GM12878 (cell line): Measurements from ENCODE around the gene TMEM44. TPM values are rescaled to one million over a fixed set of nuclear protein-coding genes. Genes with fewer than 3 reads are reported as not detected.

Experiments used
- ATAC-seq: fragments of 200-7000 bp; cut with Tn5 transposase; 3 replicates; pipeline ENCODE4 v1.9.1; 2020; ENCODE audit warnings: mild to moderate bottlenecking, moderate library complexity
- BruUV-seq: library from RNA; stranded (reverse); fragments of 400-500 nt; replicated peaks from 2 replicates; lab custom pipeline; 2021; lab: Mats Ljungman, UMichigan
- CTCF ChIA-PET: fragments of 300-600 bp; sonication (Branson Sonifier 250); formaldehyde crosslinking; extraction: SDS; loops from one replicate; lab custom pipeline; 2021; ENCODE audit warnings: inconsistent platforms; lab: Yijun Ruan, JAX
- POLR2A ChIA-PET: fragments of 350-600 bp; formaldehyde crosslinking; extraction: SDS; loops from one replicate; lab custom pipeline; 2021; ENCODE audit warnings: inconsistent platforms; lab: Charles Lee
- RAD21 ChIA-PET: fragments of 300-600 bp; sonication (Branson Sonifier 250); formaldehyde crosslinking; loops from one replicate; lab custom pipeline; 2023; ENCODE audit warnings: antibody characterized with exemption; ENCODE audit not compliant: unreplicated experiment; lab: Charles Lee
- SMC1A ChIA-PET: fragments of 300-600 bp; sonication (Branson Sonifier 250); formaldehyde crosslinking; loops from one replicate; lab custom pipeline; 2023; ENCODE audit not compliant: unreplicated experiment, uncharacterized antibody; lab: Charles Lee
- DNase-seq: peaks from one replicate; pipeline ENCODE4 v3.0.0-alpha.2; 2011; ENCODE audit warnings: low read depth, low spot score
- FAIRE-seq: peaks from 3 replicates; lab custom pipeline; 2011; peaks lifted over from hg19 to GRCh38; lab: Jason Lieb, UNC
- H2AFZ ChIP-seq: 2 replicates; pipeline ENCODE4 v1.6.0; 2011; ENCODE audit warnings: low read depth, low read length, control low read depth; ENCODE audit not compliant: control insufficient read depth
- H3K27ac ChIP-seq: 2 replicates; pipeline ENCODE4 v1.5.1; 2011; ENCODE audit warnings: control low read depth; ENCODE audit not compliant: control insufficient read depth, insufficient read depth
- H3K27me3 ChIP-seq, 2 experiments: replicated peaks in 1 of 2; 2 replicates each; pipeline versions ENCODE4 v1.6.0 to v1.6.1; 2011; ENCODE audit warnings: low read length in 1 of 2; ENCODE audit not compliant: control insufficient read depth in 2 of 2, insufficient read depth in 2 of 2
- H3K36me3 ChIP-seq, 2 experiments: 2 replicates each; pipeline ENCODE4 v1.5.1; 2011; ENCODE audit warnings: low read length in 1 of 2; ENCODE audit not compliant: control insufficient read depth in 2 of 2, insufficient read depth in 2 of 2
- H3K4me1 ChIP-seq: 2 replicates; pipeline ENCODE4 v1.6.1; 2011; ENCODE audit warnings: mild to moderate bottlenecking, low read length, moderate library complexity, mixed read lengths; ENCODE audit not compliant: control insufficient read depth, insufficient read depth
- H3K4me2 ChIP-seq: 2 replicates; pipeline ENCODE4 v1.6.0; 2011; ENCODE audit warnings: control low read depth; ENCODE audit not compliant: control insufficient read depth, insufficient read depth
- H3K4me3 ChIP-seq: fragments of 200-600 bp; sonication (generic); 2 replicates; pipeline ENCODE4 v1.5.1; 2016
- H3K79me2 ChIP-seq: 2 replicates; pipeline ENCODE4 v1.6.0; 2011; ENCODE audit warnings: low read length; ENCODE audit not compliant: control insufficient read depth, insufficient read depth
- H3K9ac ChIP-seq: 2 replicates; pipeline ENCODE4 v1.8.0; 2011; ENCODE audit warnings: low read length, control low read depth, mixed read lengths; ENCODE audit not compliant: control insufficient read depth, insufficient read depth
- H3K9me3 ChIP-seq: replicated peaks from 3 replicates; pipeline ENCODE4 v1.5.1; 2011; ENCODE audit warnings: mild to moderate bottlenecking, low read length; ENCODE audit not compliant: control insufficient read depth, insufficient read depth
- H4K20me1 ChIP-seq: 2 replicates; pipeline ENCODE4 v1.6.0; 2011; ENCODE audit not compliant: control insufficient read depth, insufficient read depth
- EED ChIP-seq: sonication (generic); IDR thresholded peaks from 2 replicates; pipeline ENCODE4 v1.6.1; 2016; ENCODE audit warnings: antibody characterized with exemption, low read depth
- FOXK2 ChIP-seq: fragments of 450-650 bp; IDR thresholded peaks from 2 replicates; pipeline ENCODE4 v1.6.1; 2017; ENCODE audit warnings: mild to moderate bottlenecking, moderate library complexity
- HCFC1 ChIP-seq: fragments of 150-350 bp; IDR thresholded peaks from 2 replicates; pipeline ENCODE4 v1.6.1; 2014; ENCODE audit warnings: low read length
- HDGF ChIP-seq: fragments of 450-650 bp; IDR thresholded peaks from 2 replicates; pipeline ENCODE4 v1.6.1; 2016; ENCODE audit warnings: antibody characterized with exemption
- KAT2A ChIP-seq: conservative IDR thresholded peaks from 2 replicates; pipeline ENCODE4 v1.6.1; 2011; ENCODE audit warnings: low read depth, low read length; ENCODE audit not compliant: control insufficient read depth
- KDM1A ChIP-seq: fragments of 200-600 bp; sonication (generic); IDR thresholded peaks from 2 replicates; pipeline ENCODE4 v1.6.1; 2016; ENCODE audit warnings: borderline replicate concordance
- NR2C2 ChIP-seq: IDR thresholded peaks from 2 replicates; pipeline ENCODE4 v1.6.1; 2011; ENCODE audit warnings: borderline replicate concordance, low read depth; ENCODE audit not compliant: control insufficient read depth, insufficient read length
- RAD21 ChIP-seq: IDR thresholded peaks from 2 replicates; pipeline ENCODE4 v1.6.1; 2011; ENCODE audit warnings: mild to moderate bottlenecking, low read depth, low read length, moderate library complexity; ENCODE audit not compliant: insufficient read depth
- TCF12 ChIP-seq: IDR thresholded peaks from 2 replicates; pipeline ENCODE4 v1.6.1; 2011; ENCODE audit warnings: low read depth, mild to moderate bottlenecking, low read length
- ZNF274 ChIP-seq: IDR thresholded peaks from one replicate; pipeline ENCODE4 v1.8.0; 2011; ENCODE audit not compliant: insufficient read length, insufficient read depth
- WGBS: methylation state at CpG from one replicate; pipeline ENCODE4 v1.1.6; 2016; ENCODE audit warnings: low lambda C conversion rate; ENCODE audit not compliant: insufficient replicate concordance, insufficient coverage; ENCODE audit errors: missing lambda C conversion rate; 5-methylcytosine and 5-hydroxymethylcytosine counted together
- in situ Hi-C: fragments of 300-500 bp; cut with MboI; formaldehyde crosslinking; loops from 9 replicates; pipeline ENCODE4 v1.14.3; 2018; ENCODE audit warnings: mixed read lengths
- intact Hi-C: fragments of 100-400 bp; cut with micrococcal nuclease; formaldehyde crosslinking; loops from one replicate; pipeline ENCODE4 v1.14.2; 2022; ENCODE audit not compliant: unreplicated experiment
- polyA plus RNA-seq, 11 experiments: library from polyadenylated mRNA; depleted of rRNA in 4 of 11; unstranded in 6 of 11; stranded (reverse) in 5 of 11; fragments of >200 nt; fragmentation: Nextera tagmentation in 4 of 11; fragmentation: Illumina TruSeq in 1 of 11; extraction: Ambion mirVana in 4 of 11; extraction: Trizol in 1 of 11; gene quantifications; 1 replicate in 1 of 11; 2 replicates in 10 of 11; pipeline versions ENCODE4 v1.2.1 to v1.2.3, GENCODE V29; 2011 to 2016; ENCODE audit warnings: inconsistent platforms in 2 of 11, missing spikeins in 2 of 11, low read depth in 1 of 11
- total RNA-seq, 4 experiments: library from RNA; depleted of rRNA in 3 of 4; stranded (reverse); fragments of >200 nt in 3 of 4; fragmentation: Illumina TruSeq in 1 of 4; extraction: Trizol in 1 of 4; gene quantifications; 2 replicates each; pipeline versions ENCODE4 v1.2.1 to v1.2.3, GENCODE V29; 2013 to 2021
- TF ChIP-seq, protein P1 (sequence below): IDR thresholded peaks from 2 replicates; pipeline ENCODE4 v1.6.1; 2011; ENCODE audit warnings: borderline replicate concordance, low read depth, mild to moderate bottlenecking, moderate library complexity, mixed read lengths, low read length; ENCODE audit not compliant: insufficient read depth; ENCODE audit errors: extremely low read length
- TF ChIP-seq, protein P2 (sequence below): fragments of 450-650 bp; IDR thresholded peaks from 2 replicates; pipeline ENCODE4 v1.6.1; 2017; ENCODE audit warnings: borderline replicate concordance
- TF ChIP-seq, protein P3 (sequence below): fragments of 450-650 bp; formaldehyde crosslinking; IDR thresholded peaks from 2 replicates; pipeline ENCODE4 v1.4.0; 2022; ENCODE audit warnings: mild to moderate bottlenecking, moderate library complexity

The TMEM44 gene
- total and polyA plus RNA-seq, 10 of the 15 experiments (the other 5 are each of a cell fraction or from before 2014, with no cell fraction given), result 0.57 to 8.3 (median 3.6) TPM

DNA sequence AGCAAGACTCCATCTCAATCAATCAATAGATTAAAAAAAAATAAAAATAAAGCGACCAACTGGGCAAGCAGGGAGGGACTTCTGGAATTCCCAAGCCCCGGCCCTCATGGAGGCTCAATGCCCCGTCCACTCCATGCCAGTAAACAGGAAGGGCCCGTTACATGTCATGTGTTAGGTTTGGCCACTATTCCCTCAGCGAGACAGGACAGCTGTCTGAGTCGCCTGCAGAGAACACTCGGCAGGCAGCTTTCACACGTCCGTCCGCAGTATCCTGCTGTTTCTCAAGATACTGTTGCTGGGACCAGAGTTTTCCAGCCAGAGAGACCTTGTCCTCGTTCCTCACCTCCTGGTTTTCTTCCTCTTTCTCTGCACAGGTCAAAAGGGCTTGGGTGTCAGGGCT, 18.0 kb downstream of the TMEM44 start:
- CTCF ChIA-PET, result interaction anchor here (1.7 kb wide), 1 partner anchor 148 kb away, joined by 4 read pairs; no protein-coding TSS in a partner anchor
- H3K4me1 ChIP-seq, result no peaks in the 10 kb centered on the region; the same call in 1 of the 2 replicates
- no peak for TF ChIP-seq TCF12
- TF ChIP-seq HDGF, result no peak
- no peak for TF ChIP-seq KAT2A
- no peak for TF ChIP-seq NR2C2
- TF ChIP-seq, protein P1, sequence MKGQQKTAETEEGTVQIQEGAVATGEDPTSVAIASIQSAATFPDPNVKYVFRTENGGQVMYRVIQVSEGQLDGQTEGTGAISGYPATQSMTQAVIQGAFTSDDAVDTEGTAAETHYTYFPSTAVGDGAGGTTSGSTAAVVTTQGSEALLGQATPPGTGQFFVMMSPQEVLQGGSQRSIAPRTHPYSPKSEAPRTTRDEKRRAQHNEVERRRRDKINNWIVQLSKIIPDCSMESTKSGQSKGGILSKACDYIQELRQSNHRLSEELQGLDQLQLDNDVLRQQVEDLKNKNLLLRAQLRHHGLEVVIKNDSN, result no peak
- no peak for TF ChIP-seq KDM1A
- TF ChIP-seq, all 136 proteins: peak for 0
- Histone ChIP-seq H3K27me3 (no peaks in the 10 kb centered on the region), H3K4me3 (no peak overlapping the region), H2AFZ (no peak overlapping the region), H4K20me1 (no peaks in the 10 kb centered on the region), H3K36me3 (no peaks in the 10 kb centered on the region), H3K4me2 (no peak overlapping the region), H3K27ac (no peak overlapping the region), H3K79me2 (no peaks in the 10 kb centered on the region), H3K9me3 (no peaks in the 10 kb centered on the region; the same call in 2 of the 3 replicates), H3K9ac (no peak overlapping the region)
- FAIRE-seq, result no peak
- no TSS peak for BruUV-seq
- WGBS, result 85% methylated on average over 11 of the region's 11 CpGs
- no peak for DNase-seq
- ATAC-seq, result no peak
- in situ Hi-C loops, result no loop called here
- ChIA-PET POLR2A (no interaction called here), SMC1A (no interaction called here), RAD21 (no interaction called here)
- intact Hi-C loops, result no loop called here

DNA sequence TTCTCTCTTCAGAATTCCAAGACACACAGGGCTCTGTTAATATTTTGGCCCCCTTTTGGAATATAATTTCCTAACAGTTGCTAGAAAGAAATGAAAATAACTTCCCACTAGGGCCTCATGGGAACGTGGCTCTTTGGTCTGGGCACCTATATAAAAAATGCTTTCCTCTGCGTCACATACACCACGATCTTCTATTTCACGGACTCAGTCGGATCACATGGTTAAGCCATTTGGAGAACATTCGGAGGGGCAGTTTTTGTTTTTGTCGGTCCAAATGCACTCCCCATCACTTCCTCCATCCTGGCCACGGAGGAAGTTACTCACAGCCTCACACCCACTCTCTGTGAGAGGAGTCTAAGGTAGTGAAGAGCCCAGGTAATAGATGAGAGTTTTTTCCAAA, 21.0 kb downstream of the TMEM44 start:
- no peak for TF ChIP-seq ZNF274
- TF ChIP-seq, protein P2, sequence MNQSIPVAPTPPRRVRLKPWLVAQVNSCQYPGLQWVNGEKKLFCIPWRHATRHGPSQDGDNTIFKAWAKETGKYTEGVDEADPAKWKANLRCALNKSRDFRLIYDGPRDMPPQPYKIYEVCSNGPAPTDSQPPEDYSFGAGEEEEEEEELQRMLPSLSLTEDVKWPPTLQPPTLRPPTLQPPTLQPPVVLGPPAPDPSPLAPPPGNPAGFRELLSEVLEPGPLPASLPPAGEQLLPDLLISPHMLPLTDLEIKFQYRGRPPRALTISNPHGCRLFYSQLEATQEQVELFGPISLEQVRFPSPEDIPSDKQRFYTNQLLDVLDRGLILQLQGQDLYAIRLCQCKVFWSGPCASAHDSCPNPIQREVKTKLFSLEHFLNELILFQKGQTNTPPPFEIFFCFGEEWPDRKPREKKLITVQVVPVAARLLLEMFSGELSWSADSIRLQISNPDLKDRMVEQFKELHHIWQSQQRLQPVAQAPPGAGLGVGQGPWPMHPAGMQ, result no peak
- TF ChIP-seq FOXK2, result no peak
- TF ChIP-seq RAD21, result no peak
- TF ChIP-seq HCFC1, result no peak
- TF ChIP-seq EED, result no peak
- TF ChIP-seq, protein P3, sequence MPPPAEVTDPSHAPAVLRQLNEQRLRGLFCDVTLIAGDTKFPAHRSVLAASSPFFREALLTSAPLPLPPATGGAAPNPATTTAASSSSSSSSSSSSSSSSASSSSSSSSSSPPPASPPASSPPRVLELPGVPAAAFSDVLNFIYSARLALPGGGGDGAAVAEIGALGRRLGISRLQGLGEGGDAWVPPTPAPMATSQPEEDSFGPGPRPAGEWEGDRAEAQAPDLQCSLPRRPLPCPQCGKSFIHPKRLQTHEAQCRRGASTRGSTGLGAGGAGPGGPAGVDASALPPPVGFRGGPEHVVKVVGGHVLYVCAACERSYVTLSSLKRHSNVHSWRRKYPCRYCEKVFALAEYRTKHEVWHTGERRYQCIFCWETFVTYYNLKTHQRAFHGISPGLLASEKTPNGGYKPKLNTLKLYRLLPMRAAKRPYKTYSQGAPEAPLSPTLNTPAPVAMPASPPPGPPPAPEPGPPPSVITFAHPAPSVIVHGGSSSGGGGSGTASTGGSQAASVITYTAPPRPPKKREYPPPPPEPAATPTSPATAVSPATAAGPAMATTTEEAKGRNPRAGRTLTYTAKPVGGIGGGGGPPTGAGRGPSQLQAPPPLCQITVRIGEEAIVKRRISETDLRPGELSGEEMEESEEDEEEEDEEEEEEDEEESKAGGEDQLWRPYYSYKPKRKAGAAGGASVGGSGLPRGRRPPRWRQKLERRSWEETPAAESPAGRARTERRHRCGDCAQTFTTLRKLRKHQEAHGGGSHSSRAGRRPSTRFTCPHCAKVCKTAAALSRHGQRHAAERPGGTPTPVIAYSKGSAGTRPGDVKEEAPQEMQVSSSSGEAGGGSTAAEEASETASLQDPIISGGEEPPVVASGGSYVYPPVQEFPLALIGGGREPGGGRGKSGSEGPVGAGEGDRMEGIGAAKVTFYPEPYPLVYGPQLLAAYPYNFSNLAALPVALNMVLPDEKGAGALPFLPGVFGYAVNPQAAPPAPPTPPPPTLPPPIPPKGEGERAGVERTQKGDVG, result no peak
- Histone ChIP-seq H2AFZ (no peak overlapping the region), H3K79me2 (no peaks in the 10 kb centered on the region), H3K27me3 (no peaks in the 10 kb centered on the region), H3K4me2 (no peak overlapping the region), H3K4me1 (no peaks in the 10 kb centered on the region), H3K4me3 (no peak overlapping the region), H4K20me1 (no peaks in the 10 kb centered on the region), H3K27ac (no peak overlapping the region), H3K9ac (no peak overlapping the region), H3K9me3 (no peaks in the 10 kb centered on the region), H3K36me3 (no peaks in the 10 kb centered on the region)
- in situ Hi-C loops (no loop called here), intact Hi-C loops (no loop called here)
- ATAC-seq (no peak), DNase-seq (no peak), FAIRE-seq (no peak)
- ChIA-PET CTCF (no interaction called here), SMC1A (no interaction called here), POLR2A (no interaction called here), RAD21 (no interaction called here)
- WGBS, result 46% methylated on average over 8 of the region's 8 CpGs
- no TSS peak for BruUV-seq
